Measurements from ENCODE around the gene IGF2BP2. TPM values are rescaled to one million over a fixed set of nuclear protein-coding genes. Genes with fewer than 3 reads are reported as not detected.
A peak's percentile ranks its signal among the peaks of the same experiment; 100 is the strongest.

Gene IGF2BP2
- total and polyA plus RNA-seq, 2 donors (not counting 1 experiment from before 2014, with no cell fraction given), result 0.01 TPM; not detected in 1

DNA sequence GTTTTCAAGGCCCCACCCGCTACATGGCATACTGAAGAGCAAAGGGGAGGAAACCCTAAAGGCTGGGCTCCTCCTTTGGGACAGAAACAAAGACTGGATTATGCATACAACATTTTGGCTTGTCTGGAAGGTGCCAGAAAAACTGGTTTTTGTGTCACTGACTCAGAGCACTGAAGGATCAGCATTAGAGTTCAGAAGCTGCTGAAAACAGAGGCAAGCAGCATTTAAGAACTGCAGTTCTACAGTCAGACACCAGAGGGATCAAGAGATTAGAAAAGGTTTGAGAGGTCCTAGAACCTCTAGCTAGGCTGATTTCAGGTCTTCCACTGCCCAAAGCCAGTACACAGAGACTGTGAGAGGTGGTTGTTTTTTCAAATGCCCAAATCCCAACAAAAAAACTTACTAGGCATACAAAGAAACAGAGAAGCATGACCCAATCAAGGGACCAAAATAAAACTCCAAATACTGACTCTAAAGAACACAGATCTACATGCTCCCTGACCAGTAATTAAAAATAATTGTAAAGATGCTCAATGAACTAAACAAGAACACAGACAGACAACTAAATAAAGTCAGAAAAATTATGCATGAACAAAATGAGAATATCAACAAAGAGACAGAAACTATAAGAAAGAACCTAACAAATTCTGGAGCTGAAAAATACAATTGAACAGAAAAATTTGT lies 147.6 kb downstream of the IGF2BP2 start:
- Mint-ChIP-seq H3K4me1 (no peaks in the 10 kb centered on the region), H3K9me3 (ENCODE audit: insufficient read depth) (peaks cover 20% of the 10 kb centered on the region), H3K27ac (no peak overlapping the region), H3K4me3 (no peak overlapping the region), H3K27me3 (peaks cover 18% of the 10 kb centered on the region)
- H3K9me3 ChIP-seq (ENCODE audit: control extremely low read depth in 1 of 3, control insufficient read depth in 2 of 3, insufficient read depth in 1 of 3, low read length in 2 of 3), result peaks cover 0 to under 1% (median 0%) of the 10 kb centered on the region in 3 donors
- DNase-seq (peak; percentile 19), ATAC-seq (ENCODE audit: low read depth) (no peak)
- no peak overlapping the region for H3K9ac ChIP-seq (ENCODE audit: low read length)
- H3K27me3 ChIP-seq (replicated peaks in 1 of 4; ENCODE audit: control extremely low read depth in 1 of 4, control insufficient read depth in 3 of 4, insufficient read depth in 4 of 4, low read length in 3 of 4), result peaks cover 0 to 3% (median 0%) of the 10 kb centered on the region in 4 experiments
- H3K36me3 ChIP-seq (replicated peaks in 1 of 2; ENCODE audit: control extremely low read depth in 1 of 2, control insufficient read depth in 1 of 2, extremely low read depth in 1 of 2, insufficient read depth in 2 of 2, low read length in 1 of 2), result no peaks in the 10 kb centered on the region
- TF ChIP-seq, protein P1, sequence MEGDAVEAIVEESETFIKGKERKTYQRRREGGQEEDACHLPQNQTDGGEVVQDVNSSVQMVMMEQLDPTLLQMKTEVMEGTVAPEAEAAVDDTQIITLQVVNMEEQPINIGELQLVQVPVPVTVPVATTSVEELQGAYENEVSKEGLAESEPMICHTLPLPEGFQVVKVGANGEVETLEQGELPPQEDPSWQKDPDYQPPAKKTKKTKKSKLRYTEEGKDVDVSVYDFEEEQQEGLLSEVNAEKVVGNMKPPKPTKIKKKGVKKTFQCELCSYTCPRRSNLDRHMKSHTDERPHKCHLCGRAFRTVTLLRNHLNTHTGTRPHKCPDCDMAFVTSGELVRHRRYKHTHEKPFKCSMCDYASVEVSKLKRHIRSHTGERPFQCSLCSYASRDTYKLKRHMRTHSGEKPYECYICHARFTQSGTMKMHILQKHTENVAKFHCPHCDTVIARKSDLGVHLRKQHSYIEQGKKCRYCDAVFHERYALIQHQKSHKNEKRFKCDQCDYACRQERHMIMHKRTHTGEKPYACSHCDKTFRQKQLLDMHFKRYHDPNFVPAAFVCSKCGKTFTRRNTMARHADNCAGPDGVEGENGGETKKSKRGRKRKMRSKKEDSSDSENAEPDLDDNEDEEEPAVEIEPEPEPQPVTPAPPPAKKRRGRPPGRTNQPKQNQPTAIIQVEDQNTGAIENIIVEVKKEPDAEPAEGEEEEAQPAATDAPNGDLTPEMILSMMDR (IDR thresholded peaks at IDR 0.05), result peak; percentile 33
- no peak for TF ChIP-seq EZH2 (IDR thresholded peaks at IDR 0.05; ENCODE audit: borderline replicate concordance, insufficient read depth, low read depth, low read length, poor library complexity, severe bottlenecking)
- no peak overlapping the region for H2AFZ ChIP-seq (ENCODE audit: insufficient read depth, low read depth, low read length, poor library complexity, severe bottlenecking)
- no peak overlapping the region for H3K4me2 ChIP-seq (replicated peaks; ENCODE audit: low read depth, low read length, poor library complexity, severe bottlenecking)
- intact Hi-C loops (cut with micrococcal nuclease), result no loop called here
- H3K4me3 ChIP-seq (ENCODE audit: control extremely low read depth in 1 of 5, extremely low read depth in 1 of 5, insufficient read depth in 1 of 5, low read depth in 2 of 5, low read length in 4 of 5), result no peak overlapping the region
- WGBS (ENCODE audit: insufficient coverage), result 91% methylated on average over 1 of the region's 1 CpG
- POLR2A ChIA-PET, result no interaction called here
- no peaks in the 10 kb centered on the region for H3K4me1 ChIP-seq (ENCODE audit: control insufficient read depth in 2 of 2, insufficient read depth in 2 of 2, low read length in 2 of 2)
- H3K27ac ChIP-seq (ENCODE audit: low read length in 2 of 2), result no peak overlapping the region
- no peaks in the 10 kb centered on the region for H4K20me1 ChIP-seq (ENCODE audit: control insufficient read depth, insufficient read depth, low read length, poor library complexity, severe bottlenecking)
- CTCF ChIA-PET, result interaction anchor here (2.5 to 2.7 kb wide), 2 partner anchors 17 to 91 kb away, joined by 7 to 12 read pairs; no protein-coding TSS in a partner anchor
- no peaks in the 10 kb centered on the region for H3K79me2 ChIP-seq (ENCODE audit: control insufficient read depth, insufficient read depth, low read length)

GRCh38 chr3:185667574-185667973 lies 157.3 kb downstream of the IGF2BP2 start:
- H3K27me3 Mint-ChIP-seq, result peaks cover 12% of the 10 kb centered on the region
- no peaks in the 10 kb centered on the region for H3K4me1 ChIP-seq (ENCODE audit: control insufficient read depth in 2 of 2, insufficient read depth in 2 of 2, low read length in 2 of 2)
- no peaks in the 10 kb centered on the region for H3K9me3 Mint-ChIP-seq (ENCODE audit: insufficient read depth)
- H3K27ac ChIP-seq (ENCODE audit: low read length in 2 of 2), result no peak overlapping the region
- no peak overlapping the region for H3K4me2 ChIP-seq (replicated peaks; ENCODE audit: low read depth, low read length, poor library complexity, severe bottlenecking)
- H3K9me3 ChIP-seq (ENCODE audit: control extremely low read depth in 1 of 3, control insufficient read depth in 2 of 3, insufficient read depth in 1 of 3, low read length in 2 of 3), result no peaks in the 10 kb centered on the region
- DNase-seq, result no peak
- no peak overlapping the region for H3K4me3 ChIP-seq (ENCODE audit: control extremely low read depth in 1 of 5, extremely low read depth in 1 of 5, insufficient read depth in 1 of 5, low read depth in 2 of 5, low read length in 4 of 5)
- POLR2A ChIA-PET, result no interaction called here
- no peak for TF ChIP-seq EZH2 (IDR thresholded peaks at IDR 0.05; ENCODE audit: borderline replicate concordance, insufficient read depth, low read depth, low read length, poor library complexity, severe bottlenecking)
- TF ChIP-seq, protein P1 (IDR thresholded peaks at IDR 0.05), result no peak
- intact Hi-C loops (cut with micrococcal nuclease), result loop anchor here (10.0 kb wide), 1 partner anchor 877 kb away; the partner anchor contains the start of gene CRYGS
- H3K79me2 ChIP-seq (ENCODE audit: control insufficient read depth, insufficient read depth, low read length), result no peaks in the 10 kb centered on the region
- H3K4me3 Mint-ChIP-seq, result no peak overlapping the region
- CTCF ChIA-PET, result no interaction called here
- H3K27me3 ChIP-seq (replicated peaks in 1 of 4; ENCODE audit: control extremely low read depth in 1 of 4, control insufficient read depth in 3 of 4, insufficient read depth in 4 of 4, low read length in 3 of 4), result peaks cover 0 to 3% (median 0%) of the 10 kb centered on the region in 4 experiments
- H3K27ac Mint-ChIP-seq, result no peak overlapping the region
- H3K9ac ChIP-seq (ENCODE audit: low read length), result no peak overlapping the region
- no peak for ATAC-seq (ENCODE audit: low read depth)
- no peaks in the 10 kb centered on the region for H3K36me3 ChIP-seq (replicated peaks in 1 of 2; ENCODE audit: control extremely low read depth in 1 of 2, control insufficient read depth in 1 of 2, extremely low read depth in 1 of 2, insufficient read depth in 2 of 2, low read length in 1 of 2)
- no peaks in the 10 kb centered on the region for H4K20me1 ChIP-seq (ENCODE audit: control insufficient read depth, insufficient read depth, low read length, poor library complexity, severe bottlenecking)
- 100% methylated on average over 1 of the region's 4 CpGs for WGBS (ENCODE audit: insufficient coverage)
- H2AFZ ChIP-seq (ENCODE audit: insufficient read depth, low read depth, low read length, poor library complexity, severe bottlenecking), result no peak overlapping the region
- H3K4me1 Mint-ChIP-seq, result no peaks in the 10 kb centered on the region
